Activated T-cell treated with anti-CD3 and anti-CD28 coated beads, Interleukin-2, amount 50 U/mL, for 72 hours (primary cell): ENCODE data around the gene DDX6. TPM values are rescaled to one million over a fixed set of nuclear protein-coding genes. Genes with fewer than 3 reads are reported as not detected.

Experiments used
- total RNA-seq, 2 donors: library from RNA; stranded (reverse); gene quantifications; one replicate each; pipeline ENCODE4 v1.2.3, GENCODE V29; 2022

DDX6 gene
- total RNA-seq, 2 donors from 2014 or later, result 239 to 256 TPM

Other genes starting within 250 kb of the DDX6 start
- 10 to 100 TPM; 20.7 to 32.3 TPM for gene IFT46, start 225.2 kb downstream of the DDX6 start, total RNA-seq
- 100 to 1,000 TPM; 170 to 180 TPM for gene ARCN1, start 218.8 kb downstream of the DDX6 start, total RNA-seq
- gene PHLDB1, start 183.5 kb downstream of the DDX6 start, total RNA-seq, result 1 to 10 TPM; 3.6 to 3.8 TPM
- gene TREH, start 111.5 kb downstream of the DDX6 start, total RNA-seq, result not detected
- 10 to 100 TPM; 16.9 to 20.3 TPM for gene CXCR5, start 92.7 kb upstream of the DDX6 start, total RNA-seq
- gene BCL9L, start 134.8 kb upstream of the DDX6 start, total RNA-seq, result 10 to 100 TPM; 33.5 to 34.5 TPM
- 1 to 10 TPM in 1 of 2 donors, under 1 TPM in 1; 0.53 to 1.2 TPM for gene UPK2, start 165.1 kb upstream of the DDX6 start, total RNA-seq
- gene FOXR1, start 180.6 kb upstream of the DDX6 start, total RNA-seq, result not detected
- gene CENATAC, start 207.0 kb upstream of the DDX6 start, total RNA-seq, result 10 to 100 TPM; 40.1 to 44.5 TPM
- 1,000 to 10,000 TPM; 1,893 to 1,917 TPM for gene RPS25, start 227.2 kb upstream of the DDX6 start, total RNA-seq
- 10 to 100 TPM; 59.3 to 70.0 TPM for gene TRAPPC4, start 227.6 kb upstream of the DDX6 start, total RNA-seq
- gene SLC37A4, start 239.7 kb upstream of the DDX6 start, total RNA-seq, result 10 to 100 TPM; 35.8 to 41.4 TPM